Tibial nerve (tissue), 3 donors: ENCODE results near the gene BCL3.

Source experiments
- POLR2A ChIP-seq, 2 donors: fragments of 450-650 bp; IDR thresholded peaks; one replicate each; pipeline ENCODE4 v1.6.1; 2017; ENCODE audit warnings: antibody characterized with exemption in 2 of 2, mild to moderate bottlenecking in 2 of 2, moderate library complexity in 2 of 2
- TF ChIP-seq, protein P1 (sequence below), 5 experiments: fragments of 200-600 bp in 3 of 5; fragments of 450-650 bp in 2 of 5; sonication (generic) in 3 of 5; IDR thresholded peaks; one replicate each; pipeline ENCODE4 v1.5.1; 2016 to 2019; ENCODE audit warnings: antibody characterized with exemption in 5 of 5, mild to moderate bottlenecking in 3 of 5, moderate library complexity in 2 of 5

DNA sequence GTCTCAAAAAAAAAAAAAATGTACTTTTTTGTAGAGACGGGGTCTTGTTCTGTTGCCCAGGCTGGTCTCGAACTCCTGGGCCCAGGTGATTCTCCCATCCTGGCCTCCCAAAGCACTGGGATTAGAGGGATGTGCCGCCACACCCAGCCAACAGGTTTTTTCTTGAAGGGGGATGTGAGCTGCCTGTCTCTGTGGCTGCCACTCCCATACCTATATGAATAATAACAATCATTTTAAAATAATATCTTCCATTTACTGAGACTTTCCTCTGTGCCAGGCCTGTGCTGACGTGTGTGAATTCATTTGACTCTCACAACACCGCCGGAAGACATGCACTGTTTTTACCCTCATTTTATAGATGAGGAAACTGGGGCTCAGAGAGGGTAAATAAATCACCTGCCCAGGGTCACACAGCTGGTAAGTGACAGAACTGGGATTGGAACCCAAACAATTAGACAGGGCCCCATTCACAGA, 7.2 kb upstream of the BCL3 start:
- TF ChIP-seq POLR2A (IDR thresholded peaks at IDR 0.05), result no peak
- TF ChIP-seq, protein P1, sequence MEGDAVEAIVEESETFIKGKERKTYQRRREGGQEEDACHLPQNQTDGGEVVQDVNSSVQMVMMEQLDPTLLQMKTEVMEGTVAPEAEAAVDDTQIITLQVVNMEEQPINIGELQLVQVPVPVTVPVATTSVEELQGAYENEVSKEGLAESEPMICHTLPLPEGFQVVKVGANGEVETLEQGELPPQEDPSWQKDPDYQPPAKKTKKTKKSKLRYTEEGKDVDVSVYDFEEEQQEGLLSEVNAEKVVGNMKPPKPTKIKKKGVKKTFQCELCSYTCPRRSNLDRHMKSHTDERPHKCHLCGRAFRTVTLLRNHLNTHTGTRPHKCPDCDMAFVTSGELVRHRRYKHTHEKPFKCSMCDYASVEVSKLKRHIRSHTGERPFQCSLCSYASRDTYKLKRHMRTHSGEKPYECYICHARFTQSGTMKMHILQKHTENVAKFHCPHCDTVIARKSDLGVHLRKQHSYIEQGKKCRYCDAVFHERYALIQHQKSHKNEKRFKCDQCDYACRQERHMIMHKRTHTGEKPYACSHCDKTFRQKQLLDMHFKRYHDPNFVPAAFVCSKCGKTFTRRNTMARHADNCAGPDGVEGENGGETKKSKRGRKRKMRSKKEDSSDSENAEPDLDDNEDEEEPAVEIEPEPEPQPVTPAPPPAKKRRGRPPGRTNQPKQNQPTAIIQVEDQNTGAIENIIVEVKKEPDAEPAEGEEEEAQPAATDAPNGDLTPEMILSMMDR (IDR thresholded peaks at IDR 0.05), result no peak
